GM23248 (cell line): Measurements from ENCODE around the gene DENND4C. TPM values are rescaled to one million over a fixed set of nuclear protein-coding genes. Genes with fewer than 3 reads are reported as not detected.
A peak's percentile ranks its signal among the peaks of the same experiment; 100 is the strongest.
"Not testable (repeated sequence)": the region's sequence is repeated elsewhere in the genome, so short reads cannot be mapped to it uniquely, and the experiment has no call there.

Source experiments
- DNase-seq: peaks from one replicate; pipeline ENCODE4 v3.0.0-alpha.2; 2015
- H2AFZ ChIP-seq: fragments of 200-600 bp; sonication (generic); 2 replicates; pipeline ENCODE4 v1.6.1; 2016; ENCODE audit warnings: antibody characterized with exemption
- H3F3A ChIP-seq: fragments of 200-600 bp; sonication (generic); 2 replicates; pipeline ENCODE4 v1.6.1; 2016; ENCODE audit warnings: mild to moderate bottlenecking, antibody characterized with exemption, mixed run types; ENCODE audit not compliant: insufficient read depth
- H3K27ac ChIP-seq: fragments of 200-600 bp; sonication (generic); 2 replicates; pipeline ENCODE4 v1.5.1; 2016; ENCODE audit warnings: mild to moderate bottlenecking
- H3K27me3 ChIP-seq: fragments of 200-600 bp; sonication (generic); replicated peaks from 2 replicates; pipeline ENCODE4 v1.6.1; 2016; ENCODE audit warnings: mild to moderate bottlenecking; ENCODE audit not compliant: insufficient read depth
- H3K36me3 ChIP-seq: fragments of 200-600 bp; sonication (generic); 2 replicates; pipeline ENCODE4 v1.6.1; 2016; ENCODE audit warnings: low read depth, mild to moderate bottlenecking
- H3K4me1 ChIP-seq: fragments of 200-600 bp; sonication (generic); 2 replicates; pipeline ENCODE4 v1.6.1; 2016; ENCODE audit warnings: mild to moderate bottlenecking; ENCODE audit not compliant: insufficient read depth
- H3K4me2 ChIP-seq: fragments of 200-600 bp; sonication (generic); one replicate; pipeline ENCODE4 v1.6.1; 2016; ENCODE audit warnings: mild to moderate bottlenecking; ENCODE audit not compliant: unreplicated experiment
- H3K4me3 ChIP-seq: fragments of 200-600 bp; sonication (generic); 2 replicates; pipeline ENCODE4 v1.5.1; 2016; ENCODE audit warnings: mild to moderate bottlenecking
- H3K79me2 ChIP-seq: fragments of 200-600 bp; sonication (generic); 2 replicates; pipeline ENCODE4 v1.6.1; 2016; ENCODE audit warnings: mild to moderate bottlenecking; ENCODE audit not compliant: insufficient read depth
- H3K9ac ChIP-seq: fragments of 200-600 bp; sonication (generic); 2 replicates; pipeline ENCODE4 v1.6.1; 2016; ENCODE audit warnings: mild to moderate bottlenecking
- H3K9me2 ChIP-seq: fragments of 200-600 bp; sonication (generic); 2 replicates; pipeline ENCODE4 v1.6.1; 2016; ENCODE audit warnings: mixed run types, mild to moderate bottlenecking, moderate library complexity; ENCODE audit not compliant: insufficient read depth
- H3K9me3 ChIP-seq: fragments of 200-600 bp; sonication (generic); one replicate; pipeline ENCODE4 v1.6.1; 2017; ENCODE audit warnings: low read depth
- H4K20me1 ChIP-seq: fragments of 200-600 bp; sonication (generic); 2 replicates; pipeline ENCODE4 v1.6.0; 2016; ENCODE audit not compliant: insufficient read depth
- EZH2 ChIP-seq: fragments of 200-600 bp; sonication (generic); IDR thresholded peaks from 2 replicates; pipeline ENCODE4 v1.6.1; 2018; ENCODE audit warnings: antibody characterized with exemption, mild to moderate bottlenecking; ENCODE audit not compliant: insufficient read depth, poor library complexity, severe bottlenecking
- EZH2phosphoT487 ChIP-seq: fragments of 200-600 bp; sonication (generic); IDR thresholded peaks from 2 replicates; pipeline ENCODE4 v1.6.1; 2018; ENCODE audit warnings: antibody characterized with exemption, moderate library complexity, mild to moderate bottlenecking, low read depth; ENCODE audit not compliant: insufficient read depth
- WGBS, 2 experiments: methylation state at CpG; one replicate each; pipeline ENCODE4 v1.1.6; 2015 to 2017; ENCODE audit warnings: low lambda C conversion rate in 2 of 2, low coverage in 1 of 2; ENCODE audit errors: missing lambda C conversion rate in 2 of 2; 5-methylcytosine and 5-hydroxymethylcytosine counted together
- in situ Hi-C: fragments of 300-500 bp; cut with MboI; formaldehyde crosslinking; loops from 2 replicates; pipeline ENCODE4 v1.15.0; 2020
- polyA plus RNA-seq: library from polyadenylated mRNA; unstranded; fragments of >200 nt; fragmentation: Nextera tagmentation; extraction: Ambion mirVana; gene quantifications from 2 replicates; pipeline ENCODE4 v1.2.1, GENCODE V29; 2016
- total RNA-seq: library from RNA; depleted of rRNA; stranded (reverse); fragments of >200 nt; shearing (Covaris generic); gene quantifications from 2 replicates; pipeline ENCODE4 v1.2.3, GENCODE V29; 2014

Gene DENND4C
- total and polyA plus RNA-seq, 2 experiments from 2014 or later = 11.8 to 28.9 TPM

DNA sequence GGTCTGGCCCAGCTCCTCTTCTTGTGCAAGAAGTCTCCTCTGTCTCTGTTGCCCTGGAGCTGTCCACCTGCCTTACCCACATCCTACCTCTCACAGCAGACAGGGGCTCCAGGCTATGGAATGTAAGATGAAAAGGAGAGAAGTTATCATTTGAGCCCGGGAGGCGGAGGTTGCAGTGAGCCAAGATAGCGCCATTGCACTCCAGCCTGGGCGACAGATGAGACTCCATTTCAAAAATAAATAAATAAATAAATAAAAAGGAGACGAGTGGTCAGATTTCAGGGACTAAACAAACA is 37.5 kb upstream of the DENND4C start:
- H3K4me2 ChIP-seq = no peak overlapping the region
- in situ Hi-C loops = no loop called here
- H3K9me2 ChIP-seq = no peaks in the 10 kb centered on the region
- no peak for TF ChIP-seq EZH2phosphoT487
- no peak for TF ChIP-seq EZH2
- H3K9ac ChIP-seq = no peak overlapping the region
- no peak overlapping the region for H2AFZ ChIP-seq
- no peaks in the 10 kb centered on the region for H3K79me2 ChIP-seq
- H3K27ac ChIP-seq = no peak overlapping the region
- no peaks in the 10 kb centered on the region for H3K36me3 ChIP-seq
- H3K4me1 ChIP-seq = no peaks in the 10 kb centered on the region
- 82 to 83% methylated on average over 5 of the region's 5 CpGs for WGBS, 2 experiments
- DNase-seq = no peak
- no peaks in the 10 kb centered on the region for H3F3A ChIP-seq
- H3K27me3 ChIP-seq = no peaks in the 10 kb centered on the region
- H4K20me1 ChIP-seq = no peaks in the 10 kb centered on the region
- no peak overlapping the region for H3K4me3 ChIP-seq
- H3K9me3 ChIP-seq = no peaks in the 10 kb centered on the region

DNA sequence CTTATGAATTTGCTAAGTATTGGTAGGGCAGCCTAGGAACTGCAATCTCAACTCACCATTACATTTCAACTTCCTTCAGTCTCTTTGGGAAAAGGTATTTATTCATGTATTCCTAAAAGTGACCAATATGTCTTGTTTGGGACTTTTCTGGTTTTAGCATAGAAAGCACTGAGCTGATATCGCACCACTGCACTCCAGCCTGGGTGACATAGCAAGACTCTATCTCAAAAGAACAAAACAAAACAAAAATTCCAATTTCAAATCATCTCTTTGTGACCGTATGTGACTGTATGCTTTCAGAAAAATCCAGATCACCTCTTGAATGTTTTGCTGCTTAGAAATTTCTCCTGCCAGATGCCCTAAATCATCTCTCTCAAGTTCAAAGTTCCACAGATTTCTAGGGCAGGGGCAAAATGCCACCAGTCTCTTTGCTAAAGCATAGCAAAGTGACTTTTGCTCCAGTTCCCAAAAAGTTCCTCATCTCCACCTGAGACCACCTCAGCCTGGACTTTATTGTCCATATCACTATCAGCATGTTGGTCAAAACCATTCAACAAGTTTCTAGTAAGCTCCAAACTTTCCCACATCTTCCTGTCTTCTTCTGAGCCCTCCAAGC is 37.0 kb upstream of the DENND4C start:
- H3K9ac ChIP-seq, H3K9me3 ChIP-seq, H3K27me3 ChIP-seq, H3F3A ChIP-seq, H3K4me2 ChIP-seq, H3K9me2 ChIP-seq, H3K79me2 ChIP-seq, DNase-seq, H4K20me1 ChIP-seq, H3K4me1 ChIP-seq, H3K36me3 ChIP-seq, H3K4me3 ChIP-seq, H3K27ac ChIP-seq, H2AFZ ChIP-seq, in situ Hi-C loops: not testable (repeated sequence)
- 85 to 91% methylated on average over 2 of the region's 2 CpGs for WGBS, 2 experiments

DNA sequence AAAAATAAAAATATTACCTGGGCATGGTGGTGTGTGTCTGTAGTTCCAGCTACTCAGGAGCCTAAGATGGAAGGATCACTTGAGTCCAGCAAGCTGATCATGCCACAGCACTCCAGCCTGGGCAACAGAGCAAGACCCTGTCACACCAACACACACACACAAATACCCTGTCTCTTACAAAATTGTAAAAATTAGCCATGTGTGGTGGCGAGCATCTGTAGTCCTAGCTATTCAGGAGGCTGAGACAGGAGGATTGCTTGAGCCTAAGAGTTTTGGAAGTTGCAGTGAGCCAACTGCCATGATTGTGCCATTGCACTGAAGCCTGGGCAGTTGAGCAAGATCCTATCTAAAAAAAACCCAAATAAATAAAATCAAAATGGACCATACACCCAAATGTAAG is 32.1 kb upstream of the DENND4C start:
- Histone ChIP-seq H3K9me3 (no peaks in the 10 kb centered on the region), H3K9ac (no peak overlapping the region), H3K9me2 (no peaks in the 10 kb centered on the region), H3K36me3 (no peaks in the 10 kb centered on the region), H3K4me2 (no peak overlapping the region), H2AFZ (no peak overlapping the region), H3K27ac (no peak overlapping the region), H3K79me2 (no peaks in the 10 kb centered on the region), H4K20me1 (no peaks in the 10 kb centered on the region), H3K4me1 (no peaks in the 10 kb centered on the region), H3K4me3 (no peak overlapping the region), H3F3A (no peaks in the 10 kb centered on the region), H3K27me3 (no peaks in the 10 kb centered on the region)
- WGBS, 2 experiments = 63 to 81% methylated on average over 1 of the region's 1 CpG
- TF ChIP-seq EZH2 (no peak), EZH2phosphoT487 (no peak)
- in situ Hi-C loops = no loop called here
- DNase-seq = no peak

DNA sequence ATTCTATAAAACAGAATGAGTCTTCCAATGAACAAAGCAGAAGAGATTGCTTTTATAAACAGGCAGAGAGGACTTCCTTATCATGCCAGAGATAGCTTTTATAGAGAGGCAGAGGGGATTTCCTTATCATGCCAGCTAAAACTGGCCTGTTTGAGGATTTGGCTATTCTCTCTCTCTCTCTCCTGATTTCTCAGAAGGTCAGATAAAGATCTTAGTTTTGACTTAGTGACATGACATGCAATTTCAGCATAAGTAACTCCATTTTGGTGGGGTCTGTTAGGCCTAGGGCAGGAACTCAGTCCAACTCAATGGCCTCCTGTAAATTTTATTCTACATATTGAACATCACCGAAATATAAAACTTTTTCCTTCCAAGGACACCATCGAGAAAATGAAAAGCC is 31.5 kb upstream of the DENND4C start:
- Histone ChIP-seq H2AFZ (no peak overlapping the region), H3K36me3 (no peaks in the 10 kb centered on the region), H4K20me1 (no peaks in the 10 kb centered on the region), H3K27me3 (no peaks in the 10 kb centered on the region), H3K9me3 (no peaks in the 10 kb centered on the region), H3K4me2 (no peak overlapping the region), H3F3A (no peaks in the 10 kb centered on the region), H3K4me1 (no peaks in the 10 kb centered on the region), H3K27ac (no peak overlapping the region), H3K9me2 (no peaks in the 10 kb centered on the region), H3K79me2 (no peaks in the 10 kb centered on the region), H3K4me3 (no peak overlapping the region), H3K9ac (no peak overlapping the region)
- DNase-seq = no peak
- WGBS, 2 experiments = 89 to 92% methylated on average over 2 of the region's 2 CpGs
- in situ Hi-C loops = no loop called here
- TF ChIP-seq EZH2phosphoT487 (no peak), EZH2 (no peak)

DNA sequence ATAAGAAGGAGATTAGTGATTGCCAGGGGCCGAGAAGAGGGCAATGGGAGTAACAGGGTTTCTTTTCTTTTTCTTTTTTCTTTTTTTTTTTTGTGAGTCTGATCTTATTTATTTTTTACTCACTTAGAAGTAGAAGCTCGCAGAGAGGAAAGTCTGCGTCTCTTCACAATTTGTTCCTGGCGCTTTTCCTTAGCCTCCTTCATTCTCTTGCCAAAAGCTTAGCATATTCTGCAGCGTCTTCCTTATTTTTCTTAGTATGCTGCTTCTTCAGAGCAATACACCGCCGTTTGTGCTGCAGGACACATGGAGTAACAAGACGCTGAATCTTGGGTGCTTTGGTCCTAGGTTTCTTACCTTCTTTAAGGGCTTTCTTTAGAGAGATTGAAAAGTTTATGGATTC is 30.3 kb upstream of the DENND4C start:
- 11 to 12% methylated on average over 8 of the region's 8 CpGs for WGBS, 2 experiments
- Histone ChIP-seq H3K4me2 (no peak overlapping the region), H3K4me1 (no peaks in the 10 kb centered on the region), H3K9me3 (no peaks in the 10 kb centered on the region), H4K20me1 (no peaks in the 10 kb centered on the region), H3K27me3 (no peaks in the 10 kb centered on the region), H3K27ac (no peak overlapping the region), H3K4me3 (no peak overlapping the region), H3K9me2 (no peaks in the 10 kb centered on the region), H3K36me3 (no peaks in the 10 kb centered on the region), H3K9ac (no peak overlapping the region), H3K79me2 (no peaks in the 10 kb centered on the region), H3F3A (no peaks in the 10 kb centered on the region), H2AFZ (peak overlapping the region; percentile 14; the same call in 1 of the 2 replicates)
- in situ Hi-C loops = no loop called here
- TF ChIP-seq EZH2phosphoT487 (no peak), EZH2 (no peak)
- DNase-seq = no peak
